HEK293 (cell line): ENCODE measurements around the gene RSRP1.

ENCODE experiments used
- GLIS1 ChIP-seq: fragments of 450-650 bp; formaldehyde crosslinking; IDR thresholded peaks from 2 replicates; pipeline ENCODE4 v1.5.1; 2016; ENCODE audit warnings: missing biosample characterization, missing genetic modification characterization
- KLF16 ChIP-seq: fragments of 450-650 bp; formaldehyde crosslinking; IDR thresholded peaks from 2 replicates; pipeline ENCODE4 v1.5.1; 2017; ENCODE audit warnings: missing biosample characterization, missing genetic modification characterization
- KLF17 ChIP-seq: fragments of 450-650 bp; formaldehyde crosslinking; IDR thresholded peaks from 2 replicates; pipeline ENCODE4 v1.5.1; 2016; ENCODE audit warnings: missing biosample characterization, missing genetic modification characterization
- KLF9 ChIP-seq: fragments of 450-650 bp; formaldehyde crosslinking; IDR thresholded peaks from 2 replicates; pipeline ENCODE4 v1.5.1; 2016; ENCODE audit warnings: missing biosample characterization, missing genetic modification characterization, low read depth
- ZBTB8A ChIP-seq: fragments of 450-650 bp; formaldehyde crosslinking; IDR thresholded peaks from 2 replicates; pipeline ENCODE4 v1.5.1; 2016; ENCODE audit warnings: missing biosample characterization, missing genetic modification characterization
- ZFP3 ChIP-seq: fragments of 450-650 bp; formaldehyde crosslinking; IDR thresholded peaks from 2 replicates; pipeline ENCODE4 v1.5.1; 2016; ENCODE audit warnings: low read depth, missing biosample characterization, missing genetic modification characterization
- ZNF10 ChIP-seq: fragments of 450-650 bp; formaldehyde crosslinking; IDR thresholded peaks from 2 replicates; pipeline ENCODE4 v1.5.1; 2017; ENCODE audit warnings: missing biosample characterization, missing genetic modification characterization
- ZNF138 ChIP-seq: fragments of 450-650 bp; formaldehyde crosslinking; IDR thresholded peaks from 2 replicates; pipeline ENCODE4 v1.5.1; 2016; ENCODE audit warnings: missing biosample characterization, missing genetic modification characterization, borderline replicate concordance
- ZNF155 ChIP-seq: fragments of 450-650 bp; formaldehyde crosslinking; IDR thresholded peaks from 2 replicates; pipeline ENCODE4 v1.5.1; 2016; ENCODE audit warnings: missing biosample characterization, missing genetic modification characterization
- ZNF169 ChIP-seq: fragments of 450-650 bp; formaldehyde crosslinking; IDR thresholded peaks from 2 replicates; pipeline ENCODE4 v1.5.1; 2016; ENCODE audit warnings: missing biosample characterization, missing genetic modification characterization
- ZNF391 ChIP-seq: fragments of 450-650 bp; formaldehyde crosslinking; IDR thresholded peaks from 2 replicates; pipeline ENCODE4 v1.5.1; 2016; ENCODE audit warnings: low read depth, missing biosample characterization, missing genetic modification characterization, borderline replicate concordance
- ZNF629 ChIP-seq: fragments of 450-650 bp; formaldehyde crosslinking; IDR thresholded peaks from 2 replicates; pipeline ENCODE4 v1.5.1; 2017; ENCODE audit warnings: missing biosample characterization, missing genetic modification characterization
- ZNF692 ChIP-seq: fragments of 450-650 bp; formaldehyde crosslinking; IDR thresholded peaks from 2 replicates; pipeline ENCODE4 v1.5.1; 2016; ENCODE audit warnings: missing biosample characterization, missing genetic modification characterization
- ZNF76 ChIP-seq: fragments of 450-650 bp; formaldehyde crosslinking; IDR thresholded peaks from 2 replicates; pipeline ENCODE4; 2016; ENCODE audit warnings: low read depth, missing biosample characterization, missing genetic modification characterization, borderline replicate concordance
- ZXDB ChIP-seq: fragments of 450-650 bp; formaldehyde crosslinking; IDR thresholded peaks from 2 replicates; pipeline ENCODE4 v1.5.1; 2016; ENCODE audit warnings: missing biosample characterization, missing genetic modification characterization
- TF ChIP-seq, protein P1 (sequence below): fragments of 450-650 bp; formaldehyde crosslinking; conservative IDR thresholded peaks from 2 replicates; pipeline ENCODE4 v1.5.1; 2016; ENCODE audit warnings: low read depth, missing biosample characterization, missing genetic modification characterization
- TF ChIP-seq, protein P2 (sequence below): fragments of 450-650 bp; formaldehyde crosslinking; IDR thresholded peaks from 2 replicates; pipeline ENCODE4 v1.5.1; 2016; ENCODE audit warnings: missing biosample characterization, missing genetic modification characterization
- TF ChIP-seq, protein P3 (sequence below): fragments of 450-650 bp; formaldehyde crosslinking; IDR thresholded peaks from 2 replicates; pipeline ENCODE4 v1.5.1; 2016; ENCODE audit warnings: missing biosample characterization, missing genetic modification characterization, borderline replicate concordance

Gene RSRP1

DNA sequence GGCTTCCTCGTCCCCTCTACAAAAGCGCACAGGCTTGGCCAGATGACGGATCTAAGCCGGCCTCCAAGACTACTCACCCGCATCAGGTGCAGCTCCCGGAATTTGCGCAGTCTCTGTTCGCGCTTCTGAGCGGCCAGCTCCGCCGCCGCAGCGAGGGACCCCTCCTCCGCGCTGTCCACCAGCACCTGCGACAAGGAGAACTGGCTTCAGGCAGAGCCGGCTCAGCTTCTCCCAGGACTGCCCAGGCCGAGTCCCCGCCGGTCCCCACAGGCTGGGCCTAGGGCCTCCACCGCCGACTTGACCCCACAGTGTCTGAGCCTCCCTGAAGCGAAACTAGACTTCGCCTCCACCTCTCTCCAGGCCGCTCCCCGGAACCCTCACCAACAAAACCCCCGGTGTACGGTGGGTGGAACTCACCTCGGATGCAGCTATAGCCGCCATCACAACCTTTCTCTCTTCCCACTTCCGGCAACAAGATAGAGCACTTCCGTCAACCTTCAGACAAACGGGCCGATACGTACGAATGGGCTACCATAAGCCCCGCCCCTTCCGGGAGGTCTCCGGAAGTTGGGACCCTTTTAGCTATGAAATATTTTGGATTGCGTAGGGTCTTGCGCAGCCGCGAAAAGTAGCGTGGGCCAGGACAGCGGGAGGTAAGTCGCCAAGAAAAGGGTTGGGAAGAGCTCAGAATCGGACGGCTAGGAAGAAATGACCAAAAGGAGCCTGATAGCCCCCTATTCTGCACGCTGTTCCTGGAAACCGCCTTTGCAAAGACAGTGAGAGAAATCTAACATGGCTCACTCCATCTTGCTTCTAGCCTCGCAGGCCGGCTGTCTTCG, 15.0 kb downstream of the RSRP1 start, which contains the start of gene SYF2 (continued):
- TF ChIP-seq, protein P1, sequence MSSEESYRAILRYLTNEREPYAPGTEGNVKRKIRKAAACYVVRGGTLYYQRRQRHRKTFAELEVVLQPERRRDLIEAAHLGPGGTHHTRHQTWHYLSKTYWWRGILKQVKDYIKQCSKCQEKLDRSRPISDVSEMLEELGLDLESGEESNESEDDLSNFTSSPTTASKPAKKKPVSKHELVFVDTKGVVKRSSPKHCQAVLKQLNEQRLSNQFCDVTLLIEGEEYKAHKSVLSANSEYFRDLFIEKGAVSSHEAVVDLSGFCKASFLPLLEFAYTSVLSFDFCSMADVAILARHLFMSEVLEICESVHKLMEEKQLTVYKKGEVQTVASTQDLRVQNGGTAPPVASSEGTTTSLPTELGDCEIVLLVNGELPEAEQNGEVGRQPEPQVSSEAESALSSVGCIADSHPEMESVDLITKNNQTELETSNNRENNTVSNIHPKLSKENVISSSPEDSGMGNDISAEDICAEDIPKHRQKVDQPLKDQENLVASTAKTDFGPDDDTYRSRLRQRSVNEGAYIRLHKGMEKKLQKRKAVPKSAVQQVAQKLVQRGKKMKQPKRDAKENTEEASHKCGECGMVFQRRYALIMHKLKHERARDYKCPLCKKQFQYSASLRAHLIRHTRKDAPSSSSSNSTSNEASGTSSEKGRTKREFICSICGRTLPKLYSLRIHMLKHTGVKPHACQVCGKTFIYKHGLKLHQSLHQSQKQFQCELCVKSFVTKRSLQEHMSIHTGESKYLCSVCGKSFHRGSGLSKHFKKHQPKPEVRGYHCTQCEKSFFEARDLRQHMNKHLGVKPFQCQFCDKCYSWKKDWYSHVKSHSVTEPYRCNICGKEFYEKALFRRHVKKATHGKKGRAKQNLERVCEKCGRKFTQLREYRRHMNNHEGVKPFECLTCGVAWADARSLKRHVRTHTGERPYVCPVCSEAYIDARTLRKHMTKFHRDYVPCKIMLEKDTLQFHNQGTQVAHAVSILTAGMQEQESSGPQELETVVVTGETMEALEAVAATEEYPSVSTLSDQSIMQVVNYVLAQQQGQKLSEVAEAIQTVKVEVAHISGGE, result peak; percentile 95
- TF ChIP-seq ZFP3 (tag by site-specific recombination) (no peak), ZNF10 (tag by site-specific recombination) (peak; percentile 60; the same call in 1 of the 2 replicates), ZNF391 (tag by site-specific recombination) (peak; percentile 50; the same call in 1 of the 2 replicates), ZNF155 (no peak), ZNF629 (tag by site-specific recombination) (peak; percentile 91), KLF17 (0 out of 2 replicates have a peak, but pooled peaks have one; percentile 23), KLF16 (0 out of 2 replicates have a peak, but pooled peaks have one; percentile 39), ZNF76 (tag by site-specific recombination) (peak; percentile 77; the same call in 1 of the 2 replicates), ZBTB8A (0 out of 2 replicates have a peak, but pooled peaks have one; percentile 39), ZNF692 (tag by site-specific recombination) (peak; percentile 53; the same call in 1 of the 2 replicates), KLF9 (tag by site-specific recombination) (0 out of 2 replicates have a peak, but pooled peaks have one; percentile 10), GLIS1 (tag by site-specific recombination) (no peak), ZXDB (tag by site-specific recombination) (peak; percentile 76), ZNF138 (no peak), ZNF169 (no peak)
- TF ChIP-seq, protein P2, sequence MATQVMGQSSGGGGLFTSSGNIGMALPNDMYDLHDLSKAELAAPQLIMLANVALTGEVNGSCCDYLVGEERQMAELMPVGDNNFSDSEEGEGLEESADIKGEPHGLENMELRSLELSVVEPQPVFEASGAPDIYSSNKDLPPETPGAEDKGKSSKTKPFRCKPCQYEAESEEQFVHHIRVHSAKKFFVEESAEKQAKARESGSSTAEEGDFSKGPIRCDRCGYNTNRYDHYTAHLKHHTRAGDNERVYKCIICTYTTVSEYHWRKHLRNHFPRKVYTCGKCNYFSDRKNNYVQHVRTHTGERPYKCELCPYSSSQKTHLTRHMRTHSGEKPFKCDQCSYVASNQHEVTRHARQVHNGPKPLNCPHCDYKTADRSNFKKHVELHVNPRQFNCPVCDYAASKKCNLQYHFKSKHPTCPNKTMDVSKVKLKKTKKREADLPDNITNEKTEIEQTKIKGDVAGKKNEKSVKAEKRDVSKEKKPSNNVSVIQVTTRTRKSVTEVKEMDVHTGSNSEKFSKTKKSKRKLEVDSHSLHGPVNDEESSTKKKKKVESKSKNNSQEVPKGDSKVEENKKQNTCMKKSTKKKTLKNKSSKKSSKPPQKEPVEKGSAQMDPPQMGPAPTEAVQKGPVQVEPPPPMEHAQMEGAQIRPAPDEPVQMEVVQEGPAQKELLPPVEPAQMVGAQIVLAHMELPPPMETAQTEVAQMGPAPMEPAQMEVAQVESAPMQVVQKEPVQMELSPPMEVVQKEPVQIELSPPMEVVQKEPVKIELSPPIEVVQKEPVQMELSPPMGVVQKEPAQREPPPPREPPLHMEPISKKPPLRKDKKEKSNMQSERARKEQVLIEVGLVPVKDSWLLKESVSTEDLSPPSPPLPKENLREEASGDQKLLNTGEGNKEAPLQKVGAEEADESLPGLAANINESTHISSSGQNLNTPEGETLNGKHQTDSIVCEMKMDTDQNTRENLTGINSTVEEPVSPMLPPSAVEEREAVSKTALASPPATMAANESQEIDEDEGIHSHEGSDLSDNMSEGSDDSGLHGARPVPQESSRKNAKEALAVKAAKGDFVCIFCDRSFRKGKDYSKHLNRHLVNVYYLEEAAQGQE, result peak; percentile 62
- TF ChIP-seq, protein P3, sequence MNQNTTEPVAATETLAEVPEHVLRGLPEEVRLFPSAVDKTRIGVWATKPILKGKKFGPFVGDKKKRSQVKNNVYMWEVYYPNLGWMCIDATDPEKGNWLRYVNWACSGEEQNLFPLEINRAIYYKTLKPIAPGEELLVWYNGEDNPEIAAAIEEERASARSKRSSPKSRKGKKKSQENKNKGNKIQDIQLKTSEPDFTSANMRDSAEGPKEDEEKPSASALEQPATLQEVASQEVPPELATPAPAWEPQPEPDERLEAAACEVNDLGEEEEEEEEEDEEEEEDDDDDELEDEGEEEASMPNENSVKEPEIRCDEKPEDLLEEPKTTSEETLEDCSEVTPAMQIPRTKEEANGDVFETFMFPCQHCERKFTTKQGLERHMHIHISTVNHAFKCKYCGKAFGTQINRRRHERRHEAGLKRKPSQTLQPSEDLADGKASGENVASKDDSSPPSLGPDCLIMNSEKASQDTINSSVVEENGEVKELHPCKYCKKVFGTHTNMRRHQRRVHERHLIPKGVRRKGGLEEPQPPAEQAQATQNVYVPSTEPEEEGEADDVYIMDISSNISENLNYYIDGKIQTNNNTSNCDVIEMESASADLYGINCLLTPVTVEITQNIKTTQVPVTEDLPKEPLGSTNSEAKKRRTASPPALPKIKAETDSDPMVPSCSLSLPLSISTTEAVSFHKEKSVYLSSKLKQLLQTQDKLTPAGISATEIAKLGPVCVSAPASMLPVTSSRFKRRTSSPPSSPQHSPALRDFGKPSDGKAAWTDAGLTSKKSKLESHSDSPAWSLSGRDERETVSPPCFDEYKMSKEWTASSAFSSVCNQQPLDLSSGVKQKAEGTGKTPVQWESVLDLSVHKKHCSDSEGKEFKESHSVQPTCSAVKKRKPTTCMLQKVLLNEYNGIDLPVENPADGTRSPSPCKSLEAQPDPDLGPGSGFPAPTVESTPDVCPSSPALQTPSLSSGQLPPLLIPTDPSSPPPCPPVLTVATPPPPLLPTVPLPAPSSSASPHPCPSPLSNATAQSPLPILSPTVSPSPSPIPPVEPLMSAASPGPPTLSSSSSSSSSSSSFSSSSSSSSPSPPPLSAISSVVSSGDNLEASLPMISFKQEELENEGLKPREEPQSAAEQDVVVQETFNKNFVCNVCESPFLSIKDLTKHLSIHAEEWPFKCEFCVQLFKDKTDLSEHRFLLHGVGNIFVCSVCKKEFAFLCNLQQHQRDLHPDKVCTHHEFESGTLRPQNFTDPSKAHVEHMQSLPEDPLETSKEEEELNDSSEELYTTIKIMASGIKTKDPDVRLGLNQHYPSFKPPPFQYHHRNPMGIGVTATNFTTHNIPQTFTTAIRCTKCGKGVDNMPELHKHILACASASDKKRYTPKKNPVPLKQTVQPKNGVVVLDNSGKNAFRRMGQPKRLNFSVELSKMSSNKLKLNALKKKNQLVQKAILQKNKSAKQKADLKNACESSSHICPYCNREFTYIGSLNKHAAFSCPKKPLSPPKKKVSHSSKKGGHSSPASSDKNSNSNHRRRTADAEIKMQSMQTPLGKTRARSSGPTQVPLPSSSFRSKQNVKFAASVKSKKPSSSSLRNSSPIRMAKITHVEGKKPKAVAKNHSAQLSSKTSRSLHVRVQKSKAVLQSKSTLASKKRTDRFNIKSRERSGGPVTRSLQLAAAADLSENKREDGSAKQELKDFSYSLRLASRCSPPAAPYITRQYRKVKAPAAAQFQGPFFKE (tag by site-specific recombination), result no peak; the same call in 1 of the 2 replicates
